Measurements from ENCODE around the gene C1orf146. TPM values are rescaled to one million over a fixed set of nuclear protein-coding genes. Genes with fewer than 3 reads are reported as not detected.

Gene C1orf146
- total RNA-seq, 4 donors from 2014 or later: not detected

GRCh38 chr1:92186081-92186480, 31.6 kb upstream of the C1orf146 start:
- Histone ChIP-seq H3K9me3 (no peaks in the 10 kb centered on the region), H3K27me3 (no peaks in the 10 kb centered on the region), H3K36me3 (no peaks in the 10 kb centered on the region), H3K4me1 (no peaks in the 10 kb centered on the region), H3K4me3 (no peak overlapping the region), H3K27ac (no peak overlapping the region)
- intact Hi-C loops (cut with DNase I; ENCODE audit: low total_unique reads) (no loop called here), in situ Hi-C loops (cut with MboI; ENCODE audit: low sequenced_read_pairs in 4 of 4) (no loop called here)
- no peak for TF ChIP-seq POLR2A (IDR thresholded peaks at IDR 0.05)
- TF ChIP-seq, protein P1, sequence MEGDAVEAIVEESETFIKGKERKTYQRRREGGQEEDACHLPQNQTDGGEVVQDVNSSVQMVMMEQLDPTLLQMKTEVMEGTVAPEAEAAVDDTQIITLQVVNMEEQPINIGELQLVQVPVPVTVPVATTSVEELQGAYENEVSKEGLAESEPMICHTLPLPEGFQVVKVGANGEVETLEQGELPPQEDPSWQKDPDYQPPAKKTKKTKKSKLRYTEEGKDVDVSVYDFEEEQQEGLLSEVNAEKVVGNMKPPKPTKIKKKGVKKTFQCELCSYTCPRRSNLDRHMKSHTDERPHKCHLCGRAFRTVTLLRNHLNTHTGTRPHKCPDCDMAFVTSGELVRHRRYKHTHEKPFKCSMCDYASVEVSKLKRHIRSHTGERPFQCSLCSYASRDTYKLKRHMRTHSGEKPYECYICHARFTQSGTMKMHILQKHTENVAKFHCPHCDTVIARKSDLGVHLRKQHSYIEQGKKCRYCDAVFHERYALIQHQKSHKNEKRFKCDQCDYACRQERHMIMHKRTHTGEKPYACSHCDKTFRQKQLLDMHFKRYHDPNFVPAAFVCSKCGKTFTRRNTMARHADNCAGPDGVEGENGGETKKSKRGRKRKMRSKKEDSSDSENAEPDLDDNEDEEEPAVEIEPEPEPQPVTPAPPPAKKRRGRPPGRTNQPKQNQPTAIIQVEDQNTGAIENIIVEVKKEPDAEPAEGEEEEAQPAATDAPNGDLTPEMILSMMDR (IDR thresholded peaks at IDR 0.05 in 4 of 5, conservative IDR thresholded peaks at IDR 0.05 in 1 of 5): no peak
- no peak for DNase-seq
- ATAC-seq: no peak

- ATAC-seq: no peak
- in situ Hi-C loops (cut with MboI; ENCODE audit: low sequenced_read_pairs in 4 of 4): no loop called here
- Histone ChIP-seq H3K4me3 (no peak overlapping the region), H3K9me3 (no peaks in the 10 kb centered on the region), H3K36me3 (no peaks in the 10 kb centered on the region), H3K27ac (no peak overlapping the region), H3K4me1 (no peaks in the 10 kb centered on the region), H3K27me3 (no peaks in the 10 kb centered on the region)
- TF ChIP-seq POLR2A (IDR thresholded peaks at IDR 0.05): no peak
- TF ChIP-seq, protein P1 (IDR thresholded peaks at IDR 0.05 in 4 of 5, conservative IDR thresholded peaks at IDR 0.05 in 1 of 5): no peak
- no peak for DNase-seq
- intact Hi-C loops (cut with DNase I; ENCODE audit: low total_unique reads): no loop called here
Measured at GRCh38 chr1:92188436-92189255, 29.1 kb upstream of the C1orf146 start.

GRCh38 chr1:92191726-92192125, 26.0 kb upstream of the C1orf146 start:
- Histone ChIP-seq H3K36me3 (no peaks in the 10 kb centered on the region), H3K9me3 (no peaks in the 10 kb centered on the region), H3K4me3 (no peak overlapping the region), H3K27me3 (no peaks in the 10 kb centered on the region), H3K4me1 (no peaks in the 10 kb centered on the region), H3K27ac (no peak overlapping the region)
- intact Hi-C loops (cut with DNase I; ENCODE audit: low total_unique reads): no loop called here
- in situ Hi-C loops (cut with MboI; ENCODE audit: low sequenced_read_pairs in 4 of 4): no loop called here
- no peak for DNase-seq
- no peak for ATAC-seq
- TF ChIP-seq POLR2A (IDR thresholded peaks at IDR 0.05): no peak
- TF ChIP-seq, protein P1 (IDR thresholded peaks at IDR 0.05 in 4 of 5, conservative IDR thresholded peaks at IDR 0.05 in 1 of 5): no peak

GRCh38 chr1:92192246-92192645, 25.5 kb upstream of the C1orf146 start:
- no peaks in the 10 kb centered on the region for H3K4me1 ChIP-seq
- ATAC-seq: no peak
- DNase-seq: no peak
- in situ Hi-C loops (cut with MboI; ENCODE audit: low sequenced_read_pairs in 4 of 4): no loop called here
- no peaks in the 10 kb centered on the region for H3K36me3 ChIP-seq
- no peak overlapping the region for H3K4me3 ChIP-seq
- intact Hi-C loops (cut with DNase I; ENCODE audit: low total_unique reads): no loop called here
- TF ChIP-seq, protein P1 (IDR thresholded peaks at IDR 0.05 in 4 of 5, conservative IDR thresholded peaks at IDR 0.05 in 1 of 5): no peak
- TF ChIP-seq POLR2A (IDR thresholded peaks at IDR 0.05): no peak
- no peaks in the 10 kb centered on the region for H3K27me3 ChIP-seq
- no peaks in the 10 kb centered on the region for H3K9me3 ChIP-seq
- H3K27ac ChIP-seq: no peak overlapping the region
